ENCODE data around the gene AKR7A3.

AKR7A3 gene

GRCh38 chr1:19251305-19252196 is 37.0 kb downstream of the AKR7A3 start, which contains the start of the genes EMC1 and MRTO4:
EMC1 (minus strand) TSS chr1:19251524; CDS start chr1:19251509, 15 bp downstream.
MRTO4 (plus strand) TSS chr1:19251805; CDS start chr1:19251836, 31 bp downstream.
- peak; percentile 93 for DNase-seq

GRCh38 chr1:19250629-19251304 is 37.8 kb downstream of the AKR7A3 start:
- DNase-seq: peak; percentile 49

GRCh38 chr1:19240673-19241538 is 47.7 kb downstream of the AKR7A3 start:
- DNase-seq: peak; percentile 78

DNA sequence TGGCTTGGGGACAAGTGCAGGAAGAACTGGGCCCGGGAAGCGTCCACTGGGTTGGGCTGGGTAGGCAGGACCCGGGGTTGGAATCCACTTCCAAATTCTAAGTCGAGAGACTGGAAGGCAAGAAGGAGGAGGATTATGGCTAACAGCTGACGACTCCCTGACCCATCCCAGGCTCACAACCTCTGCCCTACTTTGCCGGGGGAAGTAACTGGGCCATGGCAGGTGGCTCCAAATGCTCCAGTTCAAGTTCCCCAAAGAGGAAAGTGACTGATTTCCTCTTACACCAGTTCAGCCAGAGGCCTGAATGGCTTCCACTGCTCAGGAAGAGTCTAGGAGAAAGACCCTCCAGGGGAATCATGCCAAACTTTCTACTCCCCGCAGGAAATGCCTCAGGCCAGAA is 48.7 kb downstream of the AKR7A3 start:
- DNase-seq: no peak

- DNase-seq: no peak
Measured at GRCh38 chr1:19234224-19234623, 54.3 kb downstream of the AKR7A3 start.

Measured in DMS53 (cell line).